IPS-NIHi7 (cell line): ENCODE data around the gene PGLYRP1.
A peak's percentile ranks its signal among the peaks of the same experiment; 100 is the strongest.

Experiments
- DNase-seq: peaks from one replicate; pipeline ENCODE4 v3.0.0; 2012; ENCODE audit warnings: mixed read lengths; ENCODE audit errors: extremely low spot score

The PGLYRP1 gene

GRCh38 chr19:46032597-46033025, 9.8 kb upstream of the PGLYRP1 start:
- DNase-seq, result no peak

GRCh38 chr19:46031781-46032596, 9.1 kb upstream of the PGLYRP1 start:
- no peak for DNase-seq

GRCh38 chr19:46030812-46031550, 8.1 kb upstream of the PGLYRP1 start:
- no peak for DNase-seq

- no peak for DNase-seq
Measured at GRCh38 chr19:46025835-46026234, 3.0 kb upstream of the PGLYRP1 start.

GRCh38 chr19:46023311-46023779, 492 bp upstream of the PGLYRP1 start:
- no peak for DNase-seq

GRCh38 chr19:46022061-46022430, 807 bp downstream of the PGLYRP1 start:
- DNase-seq, result no peak

- peak; percentile 44 for DNase-seq
Measured at GRCh38 chr19:46021531-46022041, 1.3 kb downstream of the PGLYRP1 start.

- no peak for DNase-seq
Measured at GRCh38 chr19:46020819-46021125, 2.1 kb downstream of the PGLYRP1 start.

- DNase-seq, result no peak
Measured at GRCh38 chr19:46019270-46019669, 3.6 kb downstream of the PGLYRP1 start.

GRCh38 chr19:46018729-46019251, 4.1 kb downstream of the PGLYRP1 start:
- no peak for DNase-seq

GRCh38 chr19:46017874-46018675, 4.8 kb downstream of the PGLYRP1 start:
- no peak for DNase-seq

GRCh38 chr19:46017095-46017429, 5.8 kb downstream of the PGLYRP1 start:
- DNase-seq, result no peak

- peak; percentile 92 for DNase-seq
Measured at GRCh38 chr19:46016426-46017094, 6.3 kb downstream of the PGLYRP1 start.

GRCh38 chr19:46015687-46016425, 7.0 kb downstream of the PGLYRP1 start:
- DNase-seq, result no peak

- peak; percentile 90 for DNase-seq
Measured at GRCh38 chr19:46014941-46015686, 7.7 kb downstream of the PGLYRP1 start.

GRCh38 chr19:46014534-46014933, 8.3 kb downstream of the PGLYRP1 start:
- DNase-seq, result no peak

GRCh38 chr19:46009530-46010510, 13.0 kb downstream of the PGLYRP1 start:
- DNase-seq, result peak; percentile 78

GRCh38 chr19:46006411-46006810, 16.4 kb downstream of the PGLYRP1 start:
- DNase-seq, result no peak
